HepG2 (cell line): ENCODE data around the gene NDUFB10. TPM values are rescaled to one million over a fixed set of nuclear protein-coding genes. Genes with fewer than 3 reads are reported as not detected.

Experiments used
- HNF4A ChIP-seq: sonication (generic); formaldehyde crosslinking; IDR thresholded peaks from 2 replicates; pipeline ENCODE4 v1.4.0; 2020; ENCODE audit warnings: missing genetic modification reagents
- ISL2 ChIP-seq: sonication (generic); formaldehyde crosslinking; IDR thresholded peaks from 2 replicates; pipeline ENCODE4 v1.5.0; 2020; ENCODE audit warnings: missing genetic modification reagents
- MZF1 ChIP-seq: sonication (generic); formaldehyde crosslinking; IDR thresholded peaks from 2 replicates; pipeline ENCODE4 v1.8.1; 2023; ENCODE audit warnings: mild to moderate bottlenecking, missing genetic modification reagents, borderline replicate concordance
- NFE2 ChIP-seq: sonication (generic); formaldehyde crosslinking; IDR thresholded peaks from 2 replicates; pipeline ENCODE4 v1.4.0; 2020; ENCODE audit warnings: missing genetic modification reagents
- NR2C2 ChIP-seq: sonication (generic); formaldehyde crosslinking; IDR thresholded peaks from 2 replicates; pipeline ENCODE4 v1.4.0; 2020; ENCODE audit warnings: missing genetic modification reagents, mild to moderate bottlenecking, moderate library complexity, borderline replicate concordance
- NR3C1 ChIP-seq: sonication (generic); formaldehyde crosslinking; IDR thresholded peaks from 2 replicates; pipeline ENCODE4 v1.4.0; 2020; ENCODE audit warnings: missing genetic modification reagents
- SNAPC4 ChIP-seq: sonication (generic); formaldehyde crosslinking; IDR thresholded peaks from 2 replicates; pipeline ENCODE4 v1.4.0; 2020; ENCODE audit warnings: mild to moderate bottlenecking, missing genetic modification reagents
- polyA plus RNA-seq, 8 experiments: library from polyadenylated mRNA; depleted of rRNA in 3 of 8; stranded (reverse) in 7 of 8; unstranded in 1 of 8; fragments of >200 nt; fragmentation: Illumina TruSeq in 4 of 8; extraction: Trizol in 4 of 8; gene quantifications; 2 replicates each; pipeline versions ENCODE4 v1.2.1 to v1.2.3, GENCODE V29; 2011 to 2016; ENCODE audit warnings: low read depth in 4 of 8, missing spikeins in 1 of 8, mixed read lengths in 1 of 8; ENCODE audit not compliant: insufficient read depth in 1 of 8
- total RNA-seq, 5 experiments: library from RNA; depleted of rRNA; stranded (reverse); fragments of >200 nt; fragmentation: Illumina TruSeq; extraction: Trizol; gene quantifications; 2 replicates each; pipeline ENCODE4 v1.2.3, GENCODE V29; 2016; ENCODE audit warnings: low read depth in 1 of 5
- TF ChIP-seq, protein P1 (sequence below): IDR thresholded peaks from 2 replicates; pipeline ENCODE4 v1.6.1; 2016; ENCODE audit warnings: missing biosample characterization, missing genetic modification reagents, low read depth

NDUFB10 gene
- total and polyA plus RNA-seq, 2 of the 13 experiments (the other 11 are each of a cell fraction or from before 2014, with no cell fraction given), result 68.6 to 157 TPM

DNA sequence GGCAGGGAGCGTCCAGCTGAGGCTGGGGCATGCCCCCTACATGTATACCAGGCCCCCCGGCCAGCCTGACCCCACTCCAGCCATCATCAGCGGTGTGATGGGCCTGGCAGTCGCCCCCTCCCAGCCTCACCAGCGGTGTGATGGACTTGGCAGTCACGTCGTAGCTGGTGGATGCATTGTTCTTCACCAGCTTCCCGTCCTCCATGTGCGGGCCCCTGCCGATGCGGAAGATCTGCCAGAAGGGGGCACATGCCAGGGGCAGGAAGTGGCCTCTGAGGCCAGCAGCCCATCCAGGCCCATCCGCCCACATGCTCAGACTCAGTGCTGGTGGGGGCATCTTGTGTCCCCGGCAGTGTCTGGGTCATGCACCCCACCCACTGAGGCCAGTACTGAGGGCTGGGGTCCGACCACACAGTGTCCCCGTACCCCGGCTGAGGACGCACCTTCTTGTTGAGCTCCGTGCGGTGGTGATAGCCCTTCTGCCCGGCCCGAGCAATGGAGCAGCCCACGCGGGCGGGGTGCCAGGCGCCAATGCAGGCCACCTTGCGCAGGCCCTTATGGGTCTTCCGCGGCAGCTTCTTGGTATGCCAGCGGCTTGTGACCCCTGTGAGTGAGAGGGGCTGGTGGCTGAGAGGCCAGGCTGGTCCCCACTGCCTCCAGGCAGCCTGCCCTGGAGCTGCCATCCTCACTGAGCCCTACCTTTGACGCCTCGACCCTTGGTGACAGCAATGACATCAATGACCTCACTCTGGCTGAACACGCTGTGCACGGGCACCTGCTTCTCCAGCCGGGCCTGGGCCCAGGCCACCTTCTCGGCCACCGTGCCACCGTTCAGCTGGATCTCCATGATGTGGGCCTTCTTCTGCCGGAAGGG, 12.6 kb upstream of the NDUFB10 start (continued):
- TF ChIP-seq, protein P1, sequence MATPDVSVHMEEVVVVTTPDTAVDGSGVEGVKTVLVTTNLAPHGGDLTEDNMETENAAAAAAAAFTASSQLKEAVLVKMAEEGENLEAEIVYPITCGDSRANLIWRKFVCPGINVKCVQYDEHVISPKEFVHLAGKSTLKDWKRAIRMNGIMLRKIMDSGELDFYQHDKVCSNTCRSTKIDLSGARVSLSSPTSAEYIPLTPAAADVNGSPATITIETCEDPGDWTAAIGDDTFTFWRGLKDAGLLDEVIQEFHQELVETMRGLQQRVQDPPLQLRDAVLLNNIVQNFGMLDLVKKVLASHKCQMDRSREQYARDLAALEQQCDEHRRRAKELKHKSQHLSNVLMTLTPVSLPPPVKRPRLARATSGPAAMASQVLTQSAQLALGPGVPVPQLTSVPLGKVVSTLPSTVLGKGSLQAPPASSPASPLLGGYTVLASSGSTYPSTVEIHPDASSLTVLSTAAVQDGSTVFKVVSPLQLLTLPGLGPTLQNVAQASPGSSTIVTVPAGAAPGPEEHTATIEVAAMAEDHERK (CRISPR knock-in tag), result no peak
- TF ChIP-seq SNAPC4 (CRISPR knock-in tag), result no peak
- no peak for TF ChIP-seq ISL2 (CRISPR knock-in tag)
- TF ChIP-seq HNF4A, result no peak
- no peak for TF ChIP-seq NR3C1 (CRISPR knock-in tag)
- no peak for TF ChIP-seq NFE2 (CRISPR knock-in tag)
- no peak for TF ChIP-seq NR2C2
- no peak for TF ChIP-seq MZF1 (CRISPR knock-in tag)
